Progenitor cell of endocrine pancreas (in vitro differentiated cells): ENCODE data around the gene CDH12. TPM values are rescaled to one million over a fixed set of nuclear protein-coding genes. Genes with fewer than 3 reads are reported as not detected.

Experiments used
- DNase-seq: peaks from one replicate; pipeline ENCODE4 v3.0.0; 2021; ENCODE audit warnings: low spot score; ENCODE audit not compliant: unreplicated experiment
- H3K27ac Mint-ChIP-seq: 2 replicates; pipeline ENCODE4 v1.8.0; 2021; ENCODE audit warnings: mild to moderate bottlenecking, moderate library complexity, mixed read lengths
- H3K27me3 Mint-ChIP-seq: 2 replicates; pipeline ENCODE4 v1.8.0; 2021; ENCODE audit warnings: mixed read lengths
- H3K36me3 Mint-ChIP-seq: 2 replicates; pipeline ENCODE4 v1.8.0; 2022; ENCODE audit warnings: mixed read lengths; ENCODE audit not compliant: insufficient read depth
- H3K4me1 Mint-ChIP-seq: 2 replicates; pipeline ENCODE4 v1.8.0; 2021; ENCODE audit warnings: low read depth, mixed read lengths
- H3K4me3 Mint-ChIP-seq: 2 replicates; pipeline ENCODE4 v1.8.0; 2021; ENCODE audit warnings: low read depth, mild to moderate bottlenecking, moderate library complexity, mixed read lengths
- H3K9me3 Mint-ChIP-seq: 2 replicates; pipeline ENCODE4 v1.8.0; 2021; ENCODE audit warnings: low read depth, mixed read lengths
- total RNA-seq: library from RNA; stranded (reverse); gene quantifications from 2 replicates; pipeline ENCODE4 v1.2.1, GENCODE V29; 2021
- TF ChIP-seq, protein P1 (sequence below): fragments of 200-600 bp; sonication (generic); IDR thresholded peaks from one replicate; pipeline ENCODE4 v1.5.0; 2021; ENCODE audit warnings: antibody characterized with exemption, mild to moderate bottlenecking; ENCODE audit not compliant: unreplicated experiment

Gene CDH12
- total RNA-seq, 1 donor from 2014 or later: 2.8 TPM

- Mint-ChIP-seq H3K27ac (no peak overlapping the region), H3K9me3 (no peaks in the 10 kb centered on the region), H3K27me3 (no peaks in the 10 kb centered on the region), H3K4me1 (no peaks in the 10 kb centered on the region), H3K36me3 (no peaks in the 10 kb centered on the region), H3K4me3 (no peak overlapping the region)
- DNase-seq: no peak
- TF ChIP-seq, protein P1, sequence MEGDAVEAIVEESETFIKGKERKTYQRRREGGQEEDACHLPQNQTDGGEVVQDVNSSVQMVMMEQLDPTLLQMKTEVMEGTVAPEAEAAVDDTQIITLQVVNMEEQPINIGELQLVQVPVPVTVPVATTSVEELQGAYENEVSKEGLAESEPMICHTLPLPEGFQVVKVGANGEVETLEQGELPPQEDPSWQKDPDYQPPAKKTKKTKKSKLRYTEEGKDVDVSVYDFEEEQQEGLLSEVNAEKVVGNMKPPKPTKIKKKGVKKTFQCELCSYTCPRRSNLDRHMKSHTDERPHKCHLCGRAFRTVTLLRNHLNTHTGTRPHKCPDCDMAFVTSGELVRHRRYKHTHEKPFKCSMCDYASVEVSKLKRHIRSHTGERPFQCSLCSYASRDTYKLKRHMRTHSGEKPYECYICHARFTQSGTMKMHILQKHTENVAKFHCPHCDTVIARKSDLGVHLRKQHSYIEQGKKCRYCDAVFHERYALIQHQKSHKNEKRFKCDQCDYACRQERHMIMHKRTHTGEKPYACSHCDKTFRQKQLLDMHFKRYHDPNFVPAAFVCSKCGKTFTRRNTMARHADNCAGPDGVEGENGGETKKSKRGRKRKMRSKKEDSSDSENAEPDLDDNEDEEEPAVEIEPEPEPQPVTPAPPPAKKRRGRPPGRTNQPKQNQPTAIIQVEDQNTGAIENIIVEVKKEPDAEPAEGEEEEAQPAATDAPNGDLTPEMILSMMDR: no peak
Measured at GRCh38 chr5:22835686-22836085, 17.5 kb downstream of the CDH12 start.

DNA sequence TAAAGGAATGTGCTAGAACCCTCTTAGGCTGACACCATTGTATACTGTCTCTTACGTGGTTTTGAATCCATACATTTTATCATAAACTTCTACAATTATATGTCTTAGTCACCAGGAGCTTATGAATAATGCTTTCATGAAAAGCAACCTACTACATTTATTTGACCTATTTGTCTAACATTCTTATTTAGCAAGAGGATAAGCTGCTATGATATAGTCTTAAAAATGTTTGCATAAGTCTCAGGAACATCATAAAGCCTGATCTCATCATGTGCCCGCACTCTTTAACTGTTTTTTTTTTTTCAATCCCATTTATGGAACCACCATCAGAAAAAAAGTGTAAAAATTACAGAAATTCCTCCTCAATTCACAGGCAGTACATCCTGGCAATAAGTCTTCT, 59.7 kb downstream of the CDH12 start:
- no peaks in the 10 kb centered on the region for H3K36me3 Mint-ChIP-seq
- H3K4me1 Mint-ChIP-seq: no peaks in the 10 kb centered on the region
- TF ChIP-seq, protein P1: no peak
- no peak overlapping the region for H3K4me3 Mint-ChIP-seq
- H3K27ac Mint-ChIP-seq: no peak overlapping the region
- no peak for DNase-seq
- H3K27me3 Mint-ChIP-seq: no peaks in the 10 kb centered on the region
- H3K9me3 Mint-ChIP-seq: no peaks in the 10 kb centered on the region

- no peaks in the 10 kb centered on the region for H3K4me1 Mint-ChIP-seq
- no peak overlapping the region for H3K27ac Mint-ChIP-seq
- H3K27me3 Mint-ChIP-seq: peaks cover 4% of the 10 kb centered on the region
- DNase-seq: no peak
- H3K4me3 Mint-ChIP-seq: no peak overlapping the region
- H3K9me3 Mint-ChIP-seq: no peaks in the 10 kb centered on the region
- TF ChIP-seq, protein P1: no peak
- no peaks in the 10 kb centered on the region for H3K36me3 Mint-ChIP-seq
Measured at GRCh38 chr5:22787807-22788206, 65.3 kb downstream of the CDH12 start.

GRCh38 chr5:22787398-22787797, 65.7 kb downstream of the CDH12 start:
- Mint-ChIP-seq H3K27ac (no peak overlapping the region), H3K36me3 (no peaks in the 10 kb centered on the region), H3K27me3 (peaks cover 6% of the 10 kb centered on the region), H3K9me3 (no peaks in the 10 kb centered on the region), H3K4me1 (no peaks in the 10 kb centered on the region), H3K4me3 (no peak overlapping the region)
- TF ChIP-seq, protein P1: no peak
- DNase-seq: no peak

- Mint-ChIP-seq H3K9me3 (peaks cover 2% of the 10 kb centered on the region), H3K4me3 (no peak overlapping the region), H3K36me3 (no peaks in the 10 kb centered on the region), H3K4me1 (peaks cover 7% of the 10 kb centered on the region), H3K27ac (no peak overlapping the region), H3K27me3 (peaks cover 12% of the 10 kb centered on the region)
- TF ChIP-seq, protein P1: no peak
- DNase-seq: no peak
Measured at GRCh38 chr5:22780756-22781155, 72.4 kb downstream of the CDH12 start.
